GM19239 (cell line): ENCODE results near the gene TLR7.

Experiments
- DNase-seq: peaks from one replicate; pipeline ENCODE4 v3.0.0; 2011; ENCODE audit warnings: low spot score; ENCODE audit not compliant: insufficient read length
- FAIRE-seq: peaks from 2 replicates; lab custom pipeline; 2011; peaks lifted over from hg19 to GRCh38; lab: Jason Lieb, UNC

Gene TLR7

GRCh38 chrX:12866451-12867377 is at the start of gene TLR7:
Gene TLR7 (plus strand): TSS chrX:12867072. CDS start chrX:12867579, 507 bp downstream.
- DNase-seq (no peak), FAIRE-seq (no peak)

DNA sequence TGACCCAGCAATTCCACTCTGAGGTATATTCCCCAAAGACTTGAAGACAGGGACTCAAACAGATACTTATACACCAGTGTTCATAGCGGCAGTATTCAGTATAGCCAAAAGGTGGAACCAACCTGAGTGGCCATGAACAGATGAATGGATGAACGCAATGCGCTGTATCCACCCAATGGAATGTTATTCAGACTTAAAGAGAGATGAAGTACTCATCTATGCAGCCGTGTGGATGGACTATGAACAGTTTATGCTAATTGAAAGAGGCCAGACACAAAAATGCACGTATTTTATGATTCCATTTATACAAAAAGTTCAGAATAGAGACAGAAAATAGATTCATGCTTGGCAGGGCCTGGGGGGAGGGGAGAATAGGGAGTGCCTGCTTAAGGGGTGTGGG is 49.3 kb upstream of the TLR7 start:
- no peak for FAIRE-seq
- no peak for DNase-seq

GRCh38 chrX:12819222-12819621 is 47.6 kb upstream of the TLR7 start:
- no peak for FAIRE-seq

DNA sequence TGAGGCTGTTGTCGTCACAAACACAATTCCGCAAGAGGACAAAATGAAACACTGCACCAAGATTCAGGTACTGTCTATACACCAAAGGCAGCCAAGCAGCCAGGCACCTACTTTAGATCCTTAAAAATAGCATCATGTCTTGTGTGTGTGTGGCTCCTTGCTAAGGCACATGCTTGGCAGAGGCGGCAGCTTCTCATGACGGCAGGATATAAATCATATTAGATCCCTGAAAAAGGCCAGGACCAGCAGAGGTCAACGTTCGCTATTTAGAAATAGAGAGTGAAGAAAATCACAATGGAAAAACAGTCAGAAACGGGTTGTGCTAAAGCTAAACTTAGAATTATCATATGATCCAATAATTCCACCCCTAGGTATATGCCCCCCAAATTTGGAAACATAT is 46.1 kb upstream of the TLR7 start:
- FAIRE-seq (no peak), DNase-seq (no peak)

More at GRCh38 chrX:12819222-12819621, 47.6 kb upstream of the TLR7 start:
- no peak for DNase-seq

DNA sequence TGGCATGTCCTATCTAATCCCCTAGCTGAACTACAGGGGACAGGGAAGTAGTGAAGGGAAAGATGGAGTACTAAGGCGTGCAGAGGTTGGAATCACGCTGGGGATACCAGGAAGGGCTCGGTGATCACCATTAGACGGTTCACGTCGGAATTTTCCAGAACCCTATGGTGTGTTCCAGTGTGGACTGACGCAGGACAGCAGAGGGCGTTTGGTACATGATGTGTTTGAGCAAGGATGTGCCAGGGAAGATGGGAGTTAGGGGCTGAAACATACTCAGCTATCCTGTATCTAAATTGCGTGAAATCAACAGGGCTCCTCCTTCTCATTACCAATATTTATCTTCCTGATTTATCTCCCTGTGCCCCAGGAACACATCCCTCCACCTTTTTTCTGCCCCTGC is 41.9 kb upstream of the TLR7 start:
- no peak for FAIRE-seq

GRCh38 chrX:12825801-12826200 is 41.1 kb upstream of the TLR7 start:
- FAIRE-seq (no peak), DNase-seq (no peak)

More for the DNA sequence above, 41.9 kb upstream of the TLR7 start:
- DNase-seq = no peak

- FAIRE-seq = no peak
- DNase-seq = no peak
Observed at GRCh38 chrX:12843061-12843667, 23.7 kb upstream of the TLR7 start.

- DNase-seq (peak; percentile 5), FAIRE-seq (peak; percentile 100)
Observed at GRCh38 chrX:12843668-12844279, 23.1 kb upstream of the TLR7 start.

- no peak for FAIRE-seq
- no peak for DNase-seq
Observed at GRCh38 chrX:12844319-12844718, 22.6 kb upstream of the TLR7 start.

DNA sequence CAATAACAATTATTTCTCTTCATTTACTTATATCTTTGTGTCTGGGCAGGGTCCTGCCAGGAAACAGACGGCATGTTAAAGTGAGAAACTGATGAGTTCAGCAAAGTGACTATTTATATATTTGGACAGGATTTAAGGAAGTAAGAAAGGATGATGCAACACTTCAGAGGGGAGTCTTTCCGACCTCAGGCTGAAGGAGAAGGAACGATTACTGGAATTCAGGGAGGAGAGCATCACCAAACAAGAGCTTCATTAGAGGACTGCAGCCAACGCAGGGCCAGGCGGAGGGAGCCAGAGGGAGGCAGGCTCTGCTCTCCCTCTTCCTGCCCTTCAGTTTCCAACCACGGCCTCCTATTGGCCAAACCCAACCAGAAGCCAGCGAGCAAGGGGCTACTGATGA is 1.5 kb upstream of the TLR7 start:
- FAIRE-seq (no peak), DNase-seq (no peak)

DNA sequence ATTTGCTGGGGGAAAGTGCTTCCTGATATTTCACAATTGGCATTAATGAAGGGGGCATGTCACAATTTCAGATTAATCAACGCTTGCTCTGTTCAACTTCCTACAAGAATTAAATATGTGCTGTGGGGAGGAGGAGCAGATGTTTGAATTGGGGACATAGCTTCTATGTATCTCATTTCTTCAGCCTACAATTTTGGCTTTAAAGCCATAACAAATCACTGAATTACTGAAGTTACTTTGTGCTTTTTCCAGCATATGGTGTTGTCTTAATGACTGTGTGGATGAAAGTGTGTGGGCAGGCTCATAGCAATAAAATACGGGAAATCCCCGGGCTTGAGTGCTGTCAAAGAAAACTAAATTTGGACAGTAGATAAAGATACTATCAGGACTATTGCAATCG is 813 bp downstream of the TLR7 start:
- FAIRE-seq = no peak
- DNase-seq = no peak

DNA sequence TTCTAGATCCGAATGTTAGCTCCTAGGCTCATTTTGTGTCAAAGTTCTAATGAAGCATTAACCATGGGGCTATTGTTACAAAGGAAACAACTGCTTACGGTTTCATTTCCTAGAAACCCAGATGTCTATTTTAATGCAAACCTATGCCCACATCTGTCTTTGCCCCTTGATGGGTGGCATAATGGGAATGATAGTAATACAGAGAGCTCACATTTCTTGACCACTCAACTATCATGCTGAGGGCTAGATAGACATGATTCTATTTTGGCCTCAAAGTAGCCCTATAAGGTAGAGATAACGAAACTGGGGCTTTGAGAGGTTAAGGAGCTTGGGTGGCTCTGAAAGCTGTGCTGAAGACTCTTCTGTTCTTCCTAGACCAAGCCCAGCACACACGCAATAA is 1.9 kb downstream of the TLR7 start:
- no peak for FAIRE-seq
- DNase-seq = no peak

- FAIRE-seq = peak; percentile 90
- no peak for DNase-seq
Observed at GRCh38 chrX:12871257-12871656, 4.4 kb downstream of the TLR7 start.

- DNase-seq (no peak), FAIRE-seq (no peak)
Observed at GRCh38 chrX:12872741-12873140, 5.9 kb downstream of the TLR7 start.

- FAIRE-seq (peak; percentile 98), DNase-seq (no peak)
Observed at GRCh38 chrX:12874581-12874980, 7.7 kb downstream of the TLR7 start.

GRCh38 chrX:12877386-12877785 is 10.5 kb downstream of the TLR7 start:
- DNase-seq = no peak
- no peak for FAIRE-seq

DNA sequence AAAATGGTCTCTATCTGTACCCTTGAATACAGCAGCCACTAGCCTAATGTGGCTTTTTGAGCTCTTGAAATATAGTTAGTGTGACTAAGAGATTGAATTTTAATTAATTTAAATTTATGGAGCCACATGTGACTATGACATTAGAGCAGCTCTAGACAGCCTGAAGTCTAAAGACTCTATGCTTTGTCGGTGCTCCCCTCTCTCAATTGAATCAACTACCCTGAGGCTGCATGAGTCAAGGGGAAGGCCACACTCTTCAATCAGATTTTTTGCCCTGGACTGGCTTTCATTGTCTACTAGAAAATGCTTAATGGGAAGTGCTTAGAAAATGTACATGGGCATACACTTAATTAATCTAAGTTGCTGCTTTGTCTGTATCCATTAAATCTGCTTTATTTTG is 11.7 kb downstream of the TLR7 start:
- FAIRE-seq = no peak

GRCh38 chrX:12881914-12882313 is 15.0 kb downstream of the TLR7 start:
- DNase-seq = no peak
- peak; percentile 93 for FAIRE-seq

More for the DNA sequence above, 11.7 kb downstream of the TLR7 start:
- no peak for DNase-seq

DNA sequence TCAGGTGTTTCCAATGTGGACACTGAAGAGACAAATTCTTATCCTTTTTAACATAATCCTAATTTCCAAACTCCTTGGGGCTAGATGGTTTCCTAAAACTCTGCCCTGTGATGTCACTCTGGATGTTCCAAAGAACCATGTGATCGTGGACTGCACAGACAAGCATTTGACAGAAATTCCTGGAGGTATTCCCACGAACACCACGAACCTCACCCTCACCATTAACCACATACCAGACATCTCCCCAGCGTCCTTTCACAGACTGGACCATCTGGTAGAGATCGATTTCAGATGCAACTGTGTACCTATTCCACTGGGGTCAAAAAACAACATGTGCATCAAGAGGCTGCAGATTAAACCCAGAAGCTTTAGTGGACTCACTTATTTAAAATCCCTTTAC is 18.6 kb downstream of the TLR7 start:
- FAIRE-seq (no peak), DNase-seq (no peak)

DNA sequence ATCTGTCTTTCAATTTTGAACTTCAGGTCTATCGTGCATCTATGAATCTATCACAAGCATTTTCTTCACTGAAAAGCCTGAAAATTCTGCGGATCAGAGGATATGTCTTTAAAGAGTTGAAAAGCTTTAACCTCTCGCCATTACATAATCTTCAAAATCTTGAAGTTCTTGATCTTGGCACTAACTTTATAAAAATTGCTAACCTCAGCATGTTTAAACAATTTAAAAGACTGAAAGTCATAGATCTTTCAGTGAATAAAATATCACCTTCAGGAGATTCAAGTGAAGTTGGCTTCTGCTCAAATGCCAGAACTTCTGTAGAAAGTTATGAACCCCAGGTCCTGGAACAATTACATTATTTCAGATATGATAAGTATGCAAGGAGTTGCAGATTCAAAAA is 19.7 kb downstream of the TLR7 start:
- FAIRE-seq = peak; percentile 56

GRCh38 chrX:12887141-12887540 is 20.3 kb downstream of the TLR7 start:
- FAIRE-seq = peak; percentile 55
- DNase-seq = no peak

More for the DNA sequence above, 19.7 kb downstream of the TLR7 start:
- DNase-seq = no peak
